AG09319 (cell line): ENCODE data around the gene SOX9.

Experiments
- DNase-seq: peaks from one replicate; pipeline ENCODE4 v3.0.0-alpha.2; 2010; ENCODE audit warnings: low read depth; ENCODE audit errors: extremely low read depth
- CTCF ChIP-seq: IDR thresholded peaks from 2 replicates; pipeline ENCODE4 v1.5.1; 2011; ENCODE audit warnings: low read depth, mild to moderate bottlenecking, inconsistent platforms, low read length, moderate library complexity

Gene SOX9

GRCh38 chr17:72122765-72123529 is 2.1 kb downstream of the SOX9 start:
- no peak for TF ChIP-seq CTCF
- no peak for DNase-seq

GRCh38 chr17:72123530-72124437 is 3.0 kb downstream of the SOX9 start:
- DNase-seq: no peak

GRCh38 chr17:72124438-72124775 is 3.6 kb downstream of the SOX9 start:
- no peak for TF ChIP-seq CTCF
- DNase-seq: no peak

More at GRCh38 chr17:72123530-72124437, 3.0 kb downstream of the SOX9 start:
- no peak for TF ChIP-seq CTCF

GRCh38 chr17:72125226-72125651 is 4.4 kb downstream of the SOX9 start:
- TF ChIP-seq CTCF: no peak
- DNase-seq: no peak

- no peak for DNase-seq
- no peak for TF ChIP-seq CTCF
Measured at GRCh38 chr17:72125742-72126141, 4.9 kb downstream of the SOX9 start.

- no peak for DNase-seq
Measured at GRCh38 chr17:72126575-72127486, 6.0 kb downstream of the SOX9 start.

More at GRCh38 chr17:72126575-72127486, 6.0 kb downstream of the SOX9 start:
- TF ChIP-seq CTCF: no peak
